ENCODE data around the gene MED20.

- TF ChIP-seq POLR2AphosphoS5 (IDR thresholded peaks at IDR 0.05; ENCODE audit: borderline replicate concordance, low read depth, low read length) (no peak), EZH2 (IDR thresholded peaks at IDR 0.05) (no peak)
Measured at GRCh38 chr6:41958022-41958856, 37.3 kb upstream of the MED20 start.

Measured in SK-N-MC (cell line).